ENCODE measurements around the gene COBL. TPM values are rescaled to one million over a fixed set of nuclear protein-coding genes. Genes with fewer than 3 reads are reported as not detected.

COBL gene
- total RNA-seq, 1 experiment from 2014 or later, result 0.39 TPM

DNA sequence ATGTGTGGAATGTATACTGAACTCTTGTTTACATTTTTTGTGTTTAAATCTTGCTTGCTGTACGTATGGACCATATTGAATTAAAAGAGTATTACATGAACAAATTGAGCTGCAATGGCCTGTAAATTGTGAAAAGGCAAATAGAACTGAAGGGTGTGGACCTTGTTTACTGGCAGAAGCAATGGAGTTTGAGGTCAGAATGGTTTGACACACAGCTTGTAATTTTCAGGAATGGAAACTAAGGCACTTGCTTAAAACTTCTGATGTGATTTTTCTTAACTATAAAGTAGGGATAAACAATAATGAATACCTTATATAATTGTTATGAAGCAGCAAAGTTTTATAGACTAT lies 33.9 kb upstream of the COBL start:
- in situ Hi-C loops (cut with HindIII; ENCODE audit: low pct_unique_long_range_greater_than_20kb, low sequenced_read_pairs) (no loop called here), intact Hi-C loops (cut with micrococcal nuclease; ENCODE audit: unreplicated experiment) (no loop called here)
- no TSS peak for BruUV-seq (replicated peaks)
- H3K27me3 ChIP-seq (ENCODE audit: control insufficient read depth, insufficient read depth, low read length), result peaks cover 3% of the 10 kb centered on the region
- CTCF ChIA-PET, result no interaction called here
- H3K36me3 ChIP-seq (ENCODE audit: control insufficient read depth, insufficient read depth, low read length), result no peaks in the 10 kb centered on the region
- no peak for TF ChIP-seq SIN3A (IDR thresholded peaks at IDR 0.05; ENCODE audit: borderline replicate concordance, insufficient read depth, low read depth, low read length)
- TF ChIP-seq, protein P1, sequence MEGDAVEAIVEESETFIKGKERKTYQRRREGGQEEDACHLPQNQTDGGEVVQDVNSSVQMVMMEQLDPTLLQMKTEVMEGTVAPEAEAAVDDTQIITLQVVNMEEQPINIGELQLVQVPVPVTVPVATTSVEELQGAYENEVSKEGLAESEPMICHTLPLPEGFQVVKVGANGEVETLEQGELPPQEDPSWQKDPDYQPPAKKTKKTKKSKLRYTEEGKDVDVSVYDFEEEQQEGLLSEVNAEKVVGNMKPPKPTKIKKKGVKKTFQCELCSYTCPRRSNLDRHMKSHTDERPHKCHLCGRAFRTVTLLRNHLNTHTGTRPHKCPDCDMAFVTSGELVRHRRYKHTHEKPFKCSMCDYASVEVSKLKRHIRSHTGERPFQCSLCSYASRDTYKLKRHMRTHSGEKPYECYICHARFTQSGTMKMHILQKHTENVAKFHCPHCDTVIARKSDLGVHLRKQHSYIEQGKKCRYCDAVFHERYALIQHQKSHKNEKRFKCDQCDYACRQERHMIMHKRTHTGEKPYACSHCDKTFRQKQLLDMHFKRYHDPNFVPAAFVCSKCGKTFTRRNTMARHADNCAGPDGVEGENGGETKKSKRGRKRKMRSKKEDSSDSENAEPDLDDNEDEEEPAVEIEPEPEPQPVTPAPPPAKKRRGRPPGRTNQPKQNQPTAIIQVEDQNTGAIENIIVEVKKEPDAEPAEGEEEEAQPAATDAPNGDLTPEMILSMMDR (IDR thresholded peaks at IDR 0.05), result no peak
- no peak for TF ChIP-seq POLR2AphosphoS5 (IDR thresholded peaks at IDR 0.05; ENCODE audit: low read depth, low read length)
- no peak for TF ChIP-seq TCF7L2 (IDR thresholded peaks at IDR 0.05; ENCODE audit: low read depth, low read length)
- TF ChIP-seq, protein P2, sequence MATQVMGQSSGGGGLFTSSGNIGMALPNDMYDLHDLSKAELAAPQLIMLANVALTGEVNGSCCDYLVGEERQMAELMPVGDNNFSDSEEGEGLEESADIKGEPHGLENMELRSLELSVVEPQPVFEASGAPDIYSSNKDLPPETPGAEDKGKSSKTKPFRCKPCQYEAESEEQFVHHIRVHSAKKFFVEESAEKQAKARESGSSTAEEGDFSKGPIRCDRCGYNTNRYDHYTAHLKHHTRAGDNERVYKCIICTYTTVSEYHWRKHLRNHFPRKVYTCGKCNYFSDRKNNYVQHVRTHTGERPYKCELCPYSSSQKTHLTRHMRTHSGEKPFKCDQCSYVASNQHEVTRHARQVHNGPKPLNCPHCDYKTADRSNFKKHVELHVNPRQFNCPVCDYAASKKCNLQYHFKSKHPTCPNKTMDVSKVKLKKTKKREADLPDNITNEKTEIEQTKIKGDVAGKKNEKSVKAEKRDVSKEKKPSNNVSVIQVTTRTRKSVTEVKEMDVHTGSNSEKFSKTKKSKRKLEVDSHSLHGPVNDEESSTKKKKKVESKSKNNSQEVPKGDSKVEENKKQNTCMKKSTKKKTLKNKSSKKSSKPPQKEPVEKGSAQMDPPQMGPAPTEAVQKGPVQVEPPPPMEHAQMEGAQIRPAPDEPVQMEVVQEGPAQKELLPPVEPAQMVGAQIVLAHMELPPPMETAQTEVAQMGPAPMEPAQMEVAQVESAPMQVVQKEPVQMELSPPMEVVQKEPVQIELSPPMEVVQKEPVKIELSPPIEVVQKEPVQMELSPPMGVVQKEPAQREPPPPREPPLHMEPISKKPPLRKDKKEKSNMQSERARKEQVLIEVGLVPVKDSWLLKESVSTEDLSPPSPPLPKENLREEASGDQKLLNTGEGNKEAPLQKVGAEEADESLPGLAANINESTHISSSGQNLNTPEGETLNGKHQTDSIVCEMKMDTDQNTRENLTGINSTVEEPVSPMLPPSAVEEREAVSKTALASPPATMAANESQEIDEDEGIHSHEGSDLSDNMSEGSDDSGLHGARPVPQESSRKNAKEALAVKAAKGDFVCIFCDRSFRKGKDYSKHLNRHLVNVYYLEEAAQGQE (IDR thresholded peaks at IDR 0.05; ENCODE audit: insufficient read depth in 1 of 2, low read depth in 2 of 2, low read length in 1 of 2), result no peak
- no peaks in the 10 kb centered on the region for H3K4me1 ChIP-seq (ENCODE audit: control insufficient read depth, insufficient read depth, low read length)
- no peak for ATAC-seq
- H3K9me3 ChIP-seq (ENCODE audit: control insufficient read depth, insufficient read depth, low read depth, low read length), result no peaks in the 10 kb centered on the region
- POLR2A ChIA-PET, result no interaction called here
- DNase-seq (ENCODE audit: low read depth, low spot score), result no peak
- no peak overlapping the region for H3K27ac ChIP-seq (ENCODE audit: low read length)
- no peak overlapping the region for H3K4me3 ChIP-seq (ENCODE audit: low read depth in 2 of 2, low read length in 2 of 2)

DNA sequence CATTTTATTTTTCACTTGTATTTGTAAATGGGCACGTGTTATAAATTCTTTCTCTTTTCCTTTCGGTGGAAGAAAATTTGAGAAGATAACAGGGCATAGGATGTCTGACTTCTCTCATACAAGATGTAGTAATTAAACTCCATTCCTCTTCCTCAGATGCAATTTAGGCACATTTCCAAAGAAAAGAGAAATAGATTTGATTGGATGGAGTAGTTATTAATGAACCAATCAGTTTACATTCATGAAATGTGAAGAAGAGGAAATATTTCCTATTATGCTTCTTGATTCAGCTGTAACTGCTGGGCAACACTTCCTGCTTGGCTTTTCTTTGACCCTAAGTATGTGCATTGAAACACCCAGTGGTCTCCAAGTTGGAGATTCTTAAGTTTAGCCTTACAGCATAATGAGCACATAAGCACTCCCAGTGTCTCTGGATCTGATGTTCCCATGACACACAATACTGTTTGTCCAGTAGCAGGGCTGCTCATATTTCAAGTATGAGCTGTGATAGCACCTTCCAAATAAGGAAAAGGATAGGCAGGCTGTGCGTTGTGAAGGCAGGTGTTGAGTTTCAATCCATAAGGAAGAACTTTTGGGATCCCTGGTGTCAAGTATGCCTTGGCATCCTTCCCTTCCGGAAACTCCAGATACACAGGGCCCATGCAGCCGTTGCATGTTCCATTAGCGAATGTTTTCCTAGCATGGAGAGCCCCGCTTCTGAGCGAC lies 33.4 kb upstream of the COBL start:
- TF ChIP-seq SIN3A (IDR thresholded peaks at IDR 0.05; ENCODE audit: borderline replicate concordance, insufficient read depth, low read depth, low read length), result no peak
- TF ChIP-seq, protein P2 (IDR thresholded peaks at IDR 0.05; ENCODE audit: insufficient read depth in 1 of 2, low read depth in 2 of 2, low read length in 1 of 2), result no peak
- TF ChIP-seq TCF7L2 (IDR thresholded peaks at IDR 0.05; ENCODE audit: low read depth, low read length), result no peak
- TF ChIP-seq, protein P1 (IDR thresholded peaks at IDR 0.05), result no peak
- no peak for TF ChIP-seq POLR2AphosphoS5 (IDR thresholded peaks at IDR 0.05; ENCODE audit: low read depth, low read length)
- Histone ChIP-seq H3K4me1 (ENCODE audit: control insufficient read depth, insufficient read depth, low read length) (no peaks in the 10 kb centered on the region), H3K4me3 (ENCODE audit: low read depth in 2 of 2, low read length in 2 of 2) (no peak overlapping the region), H3K27me3 (ENCODE audit: control insufficient read depth, insufficient read depth, low read length) (peaks cover 7% of the 10 kb centered on the region), H3K9me3 (ENCODE audit: control insufficient read depth, insufficient read depth, low read depth, low read length) (no peaks in the 10 kb centered on the region), H3K27ac (ENCODE audit: low read length) (no peak overlapping the region), H3K36me3 (ENCODE audit: control insufficient read depth, insufficient read depth, low read length) (no peaks in the 10 kb centered on the region)
- in situ Hi-C loops (cut with HindIII; ENCODE audit: low pct_unique_long_range_greater_than_20kb, low sequenced_read_pairs), result no loop called here
- DNase-seq (ENCODE audit: low read depth, low spot score) (no peak), ATAC-seq (no peak)
- ChIA-PET POLR2A (no interaction called here), CTCF (no interaction called here)
- BruUV-seq (replicated peaks), result no TSS peak
- intact Hi-C loops (cut with micrococcal nuclease; ENCODE audit: unreplicated experiment), result no loop called here
